ENCODE data around the gene PDE1C.

PDE1C gene

GRCh38 chr7:31735991-31736982, 333.9 kb downstream of the PDE1C start:
- Histone ChIP-seq H3K27ac (ENCODE audit: low read depth, low read length) (no peak overlapping the region), H3K27me3 (ENCODE audit: control insufficient read depth, insufficient read depth, low read length) (no peaks in the 10 kb centered on the region), H3K36me3 (ENCODE audit: control insufficient read depth, insufficient read depth, low read length) (no peaks in the 10 kb centered on the region), H3K4me3 (ENCODE audit: low read length) (no peak overlapping the region), H3K4me1 (ENCODE audit: control insufficient read depth, insufficient read depth, low read length) (no peaks in the 10 kb centered on the region), H3K9ac (ENCODE audit: low read length) (no peak overlapping the region)

- no peaks in the 10 kb centered on the region for H3K36me3 ChIP-seq (ENCODE audit: control insufficient read depth, insufficient read depth, low read length)
- H3K4me3 ChIP-seq (ENCODE audit: low read length): no peak overlapping the region
- no peak overlapping the region for H3K9ac ChIP-seq (ENCODE audit: low read length)
- no peak overlapping the region for H3K27ac ChIP-seq (ENCODE audit: low read depth, low read length)
- H3K4me1 ChIP-seq (ENCODE audit: control insufficient read depth, insufficient read depth, low read length): no peaks in the 10 kb centered on the region
- no peaks in the 10 kb centered on the region for H3K27me3 ChIP-seq (ENCODE audit: control insufficient read depth, insufficient read depth, low read length)
Observed at GRCh38 chr7:31734456-31734855, 335.8 kb downstream of the PDE1C start.

DNA sequence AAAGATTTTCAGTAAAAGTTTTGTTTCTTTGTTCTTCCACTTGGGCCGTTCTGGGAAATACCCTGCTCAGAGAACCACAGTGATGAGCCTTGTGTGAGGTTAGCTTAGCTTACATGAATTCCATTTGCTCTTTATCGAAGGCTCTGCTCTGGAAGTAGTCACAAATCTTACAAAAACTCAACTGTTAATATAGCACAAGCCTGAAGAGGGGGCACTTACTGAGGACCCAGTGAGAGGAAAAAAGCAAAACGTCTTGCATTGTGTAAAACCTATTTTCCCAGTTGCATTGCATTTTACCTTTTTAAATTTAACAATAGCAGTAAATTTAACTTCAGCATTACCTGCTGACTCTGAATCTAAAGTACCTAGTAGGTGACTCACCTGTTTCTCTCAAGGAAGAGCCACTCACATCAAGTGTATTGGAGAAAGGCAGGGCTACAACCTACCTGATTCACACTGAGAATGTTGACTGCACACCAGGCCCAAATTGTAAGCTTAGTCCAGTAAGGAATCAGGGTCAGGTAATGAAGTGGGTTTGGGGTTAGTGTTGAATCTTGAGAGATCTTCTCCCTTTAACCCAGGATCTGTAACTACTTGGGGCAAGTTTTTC, 340.9 kb downstream of the PDE1C start:
- H3K4me3 ChIP-seq (ENCODE audit: low read length): no peak overlapping the region
- no peaks in the 10 kb centered on the region for H3K36me3 ChIP-seq (ENCODE audit: control insufficient read depth, insufficient read depth, low read length)
- no peak overlapping the region for H3K27ac ChIP-seq (ENCODE audit: low read depth, low read length)
- no peaks in the 10 kb centered on the region for H3K4me1 ChIP-seq (ENCODE audit: control insufficient read depth, insufficient read depth, low read length)
- H3K9ac ChIP-seq (ENCODE audit: low read length): no peak overlapping the region
- H3K27me3 ChIP-seq (ENCODE audit: control insufficient read depth, insufficient read depth, low read length): no peaks in the 10 kb centered on the region

DNA sequence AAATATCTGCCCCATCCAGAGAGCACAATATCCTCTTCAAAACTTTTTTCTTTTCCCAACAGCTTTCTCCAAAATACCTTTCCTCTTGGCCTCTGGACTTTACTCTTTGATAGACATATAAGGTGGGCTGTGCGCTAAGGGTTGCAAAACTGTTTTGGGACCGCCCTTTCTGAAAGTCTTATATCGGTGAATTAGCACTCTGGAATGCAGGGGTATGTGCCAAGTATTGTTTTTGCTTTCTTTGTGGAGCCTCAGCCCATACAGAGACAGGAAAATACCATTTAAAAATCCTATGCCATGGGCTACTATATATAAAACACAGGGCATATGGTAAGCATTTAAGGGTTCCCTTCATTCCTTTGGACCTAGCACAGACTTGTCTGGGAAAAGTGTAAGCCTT, 345.5 kb downstream of the PDE1C start:
- Histone ChIP-seq H3K4me3 (ENCODE audit: low read length) (no peak overlapping the region), H3K9ac (ENCODE audit: low read length) (no peak overlapping the region), H3K4me1 (ENCODE audit: control insufficient read depth, insufficient read depth, low read length) (no peaks in the 10 kb centered on the region), H3K27ac (ENCODE audit: low read depth, low read length) (no peak overlapping the region), H3K36me3 (ENCODE audit: control insufficient read depth, insufficient read depth, low read length) (no peaks in the 10 kb centered on the region), H3K27me3 (ENCODE audit: control insufficient read depth, insufficient read depth, low read length) (no peaks in the 10 kb centered on the region)

GRCh38 chr7:31720366-31720765, 349.8 kb downstream of the PDE1C start:
- Histone ChIP-seq H3K27ac (ENCODE audit: low read depth, low read length) (no peak overlapping the region), H3K4me3 (ENCODE audit: low read length) (no peak overlapping the region), H3K36me3 (ENCODE audit: control insufficient read depth, insufficient read depth, low read length) (no peaks in the 10 kb centered on the region), H3K9ac (ENCODE audit: low read length) (no peak overlapping the region), H3K27me3 (ENCODE audit: control insufficient read depth, insufficient read depth, low read length) (no peaks in the 10 kb centered on the region), H3K4me1 (ENCODE audit: control insufficient read depth, insufficient read depth, low read length) (no peaks in the 10 kb centered on the region)

DNA sequence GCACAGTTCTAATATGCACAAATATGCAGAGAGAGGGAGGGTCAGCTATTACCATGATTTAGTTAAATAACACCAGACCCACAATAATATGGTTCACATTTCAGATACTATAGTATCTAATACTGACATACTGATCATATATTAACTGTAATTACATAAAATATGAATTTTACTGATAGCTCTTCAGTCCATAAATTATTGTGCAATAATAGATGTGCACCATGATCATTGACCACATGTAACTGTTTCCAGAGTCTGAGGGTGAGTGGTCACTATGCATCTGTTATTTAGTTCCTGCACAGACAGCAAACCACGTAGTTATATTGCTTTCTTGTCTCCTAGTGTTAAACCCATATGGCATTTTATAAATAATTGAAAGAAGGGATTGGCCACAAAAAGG, 353.9 kb downstream of the PDE1C start:
- H3K4me1 ChIP-seq (ENCODE audit: control insufficient read depth, insufficient read depth, low read length): no peaks in the 10 kb centered on the region
- no peaks in the 10 kb centered on the region for H3K27me3 ChIP-seq (ENCODE audit: control insufficient read depth, insufficient read depth, low read length)
- no peak overlapping the region for H3K9ac ChIP-seq (ENCODE audit: low read length)
- H3K36me3 ChIP-seq (ENCODE audit: control insufficient read depth, insufficient read depth, low read length): no peaks in the 10 kb centered on the region
- no peak overlapping the region for H3K4me3 ChIP-seq (ENCODE audit: low read length)
- no peak overlapping the region for H3K27ac ChIP-seq (ENCODE audit: low read depth, low read length)

GRCh38 chr7:31710171-31710570, 360.0 kb downstream of the PDE1C start:
- peaks cover 2% of the 10 kb centered on the region for H3K27me3 ChIP-seq (ENCODE audit: control insufficient read depth, insufficient read depth, low read length)
- no peaks in the 10 kb centered on the region for H3K36me3 ChIP-seq (ENCODE audit: control insufficient read depth, insufficient read depth, low read length)
- no peak overlapping the region for H3K9ac ChIP-seq (ENCODE audit: low read length)
- H3K4me1 ChIP-seq (ENCODE audit: control insufficient read depth, insufficient read depth, low read length): no peaks in the 10 kb centered on the region
- no peak overlapping the region for H3K4me3 ChIP-seq (ENCODE audit: low read length)
- no peak overlapping the region for H3K27ac ChIP-seq (ENCODE audit: low read depth, low read length)

- Histone ChIP-seq H3K9ac (ENCODE audit: low read length) (no peak overlapping the region), H3K27me3 (ENCODE audit: control insufficient read depth, insufficient read depth, low read length) (peaks cover 2% of the 10 kb centered on the region), H3K36me3 (ENCODE audit: control insufficient read depth, insufficient read depth, low read length) (no peaks in the 10 kb centered on the region), H3K4me3 (ENCODE audit: low read length) (no peak overlapping the region), H3K4me1 (ENCODE audit: control insufficient read depth, insufficient read depth, low read length) (no peaks in the 10 kb centered on the region), H3K27ac (ENCODE audit: low read depth, low read length) (no peak overlapping the region)
Observed at GRCh38 chr7:31707089-31707488, 363.1 kb downstream of the PDE1C start.

DNA sequence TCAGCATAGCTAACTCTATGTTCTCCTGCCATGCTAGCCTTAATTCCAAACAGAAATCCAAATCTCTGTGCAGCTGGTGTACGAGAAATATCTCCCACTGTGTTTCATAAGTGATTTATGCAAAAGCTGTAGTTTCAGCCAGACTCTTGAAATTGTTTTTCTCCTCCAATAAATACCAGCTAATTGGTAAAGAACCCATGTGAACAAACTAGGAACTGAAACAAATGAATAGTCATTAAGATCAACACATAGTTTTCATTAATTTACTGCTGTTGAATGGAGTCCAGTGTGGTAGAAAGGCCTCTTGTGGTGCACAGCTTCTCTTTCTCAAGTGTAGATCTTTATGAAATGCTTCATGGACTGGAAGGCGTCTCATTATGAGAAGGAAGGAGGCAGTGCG, 364.8 kb downstream of the PDE1C start:
- no peak overlapping the region for H3K9ac ChIP-seq (ENCODE audit: low read length)
- H3K36me3 ChIP-seq (ENCODE audit: control insufficient read depth, insufficient read depth, low read length): no peaks in the 10 kb centered on the region
- H3K27me3 ChIP-seq (ENCODE audit: control insufficient read depth, insufficient read depth, low read length): peaks cover 2% of the 10 kb centered on the region
- no peak overlapping the region for H3K4me3 ChIP-seq (ENCODE audit: low read length)
- no peaks in the 10 kb centered on the region for H3K4me1 ChIP-seq (ENCODE audit: control insufficient read depth, insufficient read depth, low read length)
- no peak overlapping the region for H3K27ac ChIP-seq (ENCODE audit: low read depth, low read length)

GRCh38 chr7:31702354-31702753, 367.9 kb downstream of the PDE1C start:
- Histone ChIP-seq H3K4me1 (ENCODE audit: control insufficient read depth, insufficient read depth, low read length) (no peaks in the 10 kb centered on the region), H3K9ac (ENCODE audit: low read length) (no peak overlapping the region), H3K27me3 (ENCODE audit: control insufficient read depth, insufficient read depth, low read length) (peaks cover 2% of the 10 kb centered on the region), H3K4me3 (ENCODE audit: low read length) (no peak overlapping the region), H3K36me3 (ENCODE audit: control insufficient read depth, insufficient read depth, low read length) (no peaks in the 10 kb centered on the region), H3K27ac (ENCODE audit: low read depth, low read length) (no peak overlapping the region)

Data from rectal smooth muscle tissue (tissue), 1 donor.